SK-MEL-5 (cell line): ENCODE measurements around the gene KANSL1. TPM values are rescaled to one million over a fixed set of nuclear protein-coding genes. Genes with fewer than 3 reads are reported as not detected.

Experiments used
- DNase-seq: peaks from one replicate; pipeline ENCODE4 v3.0.0-alpha.2; 2016; ENCODE audit warnings: low read depth, low spot score
- in situ Hi-C: cut with HindIII; loops from 2 replicates; pipeline ENCODE4 v1.10.0; 2016; ENCODE audit warnings: low sequenced_read_pairs, high pct_unique_total_duplicates, low pct_unique_long_range_greater_than_20kb
- total RNA-seq: library from RNA; depleted of rRNA; stranded (reverse); fragments of >200 nt; shearing (Covaris generic); gene quantifications from 2 replicates; pipeline ENCODE4 v1.2.3, GENCODE V29; 2014

KANSL1 gene
- total RNA-seq, 1 experiment from 2014 or later = 34.7 TPM

DNA sequence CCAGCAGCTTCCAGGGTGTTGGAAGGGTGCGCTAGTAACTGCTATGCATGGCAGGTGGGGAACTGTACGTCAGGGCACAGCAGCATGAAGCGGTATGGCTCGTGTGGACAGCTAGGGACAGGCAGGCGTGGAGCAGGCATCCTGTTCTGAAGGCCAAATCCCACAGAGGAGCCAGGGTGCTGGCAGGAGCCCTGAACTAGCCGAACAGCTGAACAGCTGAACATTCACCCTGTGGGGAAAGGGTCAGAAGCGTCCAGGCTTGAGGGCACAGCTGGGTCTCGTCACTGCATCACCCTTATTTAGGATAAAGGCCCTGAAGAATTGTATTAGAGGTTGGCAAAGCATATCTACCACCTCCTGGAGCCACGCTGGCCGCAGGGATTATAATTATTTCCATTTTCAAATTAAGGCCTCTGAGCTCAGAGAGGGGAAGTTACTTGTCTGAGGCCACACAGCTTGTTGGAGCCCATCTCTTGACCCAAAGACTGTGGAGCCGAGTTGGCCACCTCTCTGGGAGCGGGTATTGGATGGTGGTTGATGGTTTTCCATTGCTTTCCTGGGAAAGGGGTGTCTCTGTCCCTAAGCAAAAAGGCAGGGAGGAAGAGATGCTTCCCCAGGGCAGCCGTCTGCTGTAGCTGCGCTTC is 197.5 kb downstream of the KANSL1 start:
- in situ Hi-C loops = no loop called here

GRCh38 chr17:45994987-45995386 is 198.2 kb downstream of the KANSL1 start:
- in situ Hi-C loops = no loop called here
- DNase-seq = no peak

More for the DNA sequence above, 197.5 kb downstream of the KANSL1 start:
- no peak for DNase-seq

- in situ Hi-C loops = no loop called here
- no peak for DNase-seq
Measured at GRCh38 chr17:45993962-45994627, 199.1 kb downstream of the KANSL1 start.

DNA sequence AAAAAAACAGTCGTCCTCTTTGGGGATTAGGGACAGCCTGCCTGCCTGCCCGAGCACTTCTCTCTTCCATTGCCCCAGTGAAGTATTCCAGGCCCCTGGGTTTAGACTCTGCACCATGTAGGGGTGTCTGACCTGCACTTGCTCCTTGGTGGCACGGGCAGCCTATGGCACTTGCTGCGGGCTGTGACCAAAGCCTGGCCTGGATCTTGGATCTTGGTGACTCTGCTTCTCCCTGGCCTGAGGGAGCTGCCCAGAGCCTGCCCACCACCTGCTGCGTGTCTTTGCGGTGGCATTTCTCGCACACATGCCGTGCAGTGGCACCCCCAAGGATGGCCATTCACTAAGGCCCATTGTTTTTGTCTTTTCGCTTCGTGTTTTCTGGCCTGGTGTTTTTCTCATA is 200.3 kb downstream of the KANSL1 start:
- in situ Hi-C loops = no loop called here
- no peak for DNase-seq

- DNase-seq = no peak
Measured at GRCh38 chr17:45992175-45992574, 201.1 kb downstream of the KANSL1 start.

GRCh38 chr17:45991341-45991740 is 201.9 kb downstream of the KANSL1 start:
- DNase-seq = no peak
- in situ Hi-C loops = no loop called here

More at GRCh38 chr17:45992175-45992574, 201.1 kb downstream of the KANSL1 start:
- in situ Hi-C loops = no loop called here

DNA sequence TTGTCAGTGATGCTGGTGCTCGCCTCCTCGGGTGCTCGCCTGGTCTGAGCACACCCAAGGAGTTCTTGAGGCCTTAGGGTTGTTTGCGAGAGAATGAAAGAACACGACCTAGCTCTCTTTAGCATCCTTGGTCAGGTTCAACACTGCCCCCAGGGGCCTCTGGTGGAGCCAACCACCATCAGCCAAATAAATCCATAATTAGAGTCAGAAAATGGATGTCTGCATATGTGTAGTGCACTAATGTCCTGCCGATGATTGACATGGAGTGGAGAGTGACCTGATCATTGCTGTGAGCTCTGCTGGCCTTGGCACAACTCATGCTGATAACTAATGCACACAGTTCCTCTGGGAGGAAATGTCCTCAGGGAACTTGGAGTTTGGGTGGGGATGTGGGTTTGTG is 202.3 kb downstream of the KANSL1 start:
- in situ Hi-C loops = no loop called here
- no peak for DNase-seq

DNA sequence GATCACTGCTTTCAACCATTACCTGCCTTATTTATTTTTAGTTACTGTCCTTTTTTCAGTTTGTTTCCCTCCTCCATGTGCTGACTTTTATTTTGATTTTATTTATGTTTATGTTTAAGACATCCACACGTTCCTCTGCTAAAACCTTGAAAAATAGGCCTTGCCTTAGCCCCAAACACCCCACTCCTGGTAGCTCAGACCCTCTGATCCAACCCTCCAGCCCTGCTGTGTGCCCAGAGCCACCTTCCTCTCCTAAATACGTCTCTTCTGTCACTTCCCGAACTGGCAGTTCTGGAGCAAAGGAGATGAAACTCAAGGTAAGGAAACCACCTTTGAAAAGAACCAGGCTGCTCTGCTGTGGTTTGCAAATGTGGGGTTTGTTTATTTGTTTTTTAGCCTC is 203.5 kb downstream of the KANSL1 start:
- no peak for DNase-seq
- in situ Hi-C loops = no loop called here

DNA sequence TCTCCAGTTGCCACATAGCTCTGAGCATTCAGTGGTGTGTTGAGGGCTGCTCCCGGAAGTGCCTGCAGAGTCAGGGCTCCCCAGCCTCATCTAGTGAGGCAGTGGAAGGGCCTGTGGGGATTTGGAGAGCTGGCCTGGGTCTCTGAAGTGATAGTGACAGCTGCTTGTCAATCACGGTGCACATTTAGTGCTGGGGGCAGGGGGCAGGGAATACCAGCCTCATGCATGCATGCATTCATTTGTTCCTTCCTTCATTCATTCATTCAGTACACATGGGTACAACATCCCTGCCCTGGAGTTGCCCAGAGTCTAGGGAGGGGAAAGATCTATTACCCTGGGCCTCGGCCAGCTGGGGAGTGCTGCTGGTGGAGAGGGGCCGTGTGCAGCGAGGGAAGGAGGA is 205.5 kb downstream of the KANSL1 start:
- in situ Hi-C loops = no loop called here
- DNase-seq = no peak

- in situ Hi-C loops = no loop called here
- no peak for DNase-seq
Measured at GRCh38 chr17:45986056-45986455, 207.2 kb downstream of the KANSL1 start.

- no peak for DNase-seq
- in situ Hi-C loops = no loop called here
Measured at GRCh38 chr17:45985447-45985846, 207.8 kb downstream of the KANSL1 start.

- in situ Hi-C loops = no loop called here
- no peak for DNase-seq
Measured at GRCh38 chr17:45984368-45984767, 208.9 kb downstream of the KANSL1 start.

- in situ Hi-C loops = no loop called here
- no peak for DNase-seq
Measured at GRCh38 chr17:45983614-45984310, 209.5 kb downstream of the KANSL1 start.

DNA sequence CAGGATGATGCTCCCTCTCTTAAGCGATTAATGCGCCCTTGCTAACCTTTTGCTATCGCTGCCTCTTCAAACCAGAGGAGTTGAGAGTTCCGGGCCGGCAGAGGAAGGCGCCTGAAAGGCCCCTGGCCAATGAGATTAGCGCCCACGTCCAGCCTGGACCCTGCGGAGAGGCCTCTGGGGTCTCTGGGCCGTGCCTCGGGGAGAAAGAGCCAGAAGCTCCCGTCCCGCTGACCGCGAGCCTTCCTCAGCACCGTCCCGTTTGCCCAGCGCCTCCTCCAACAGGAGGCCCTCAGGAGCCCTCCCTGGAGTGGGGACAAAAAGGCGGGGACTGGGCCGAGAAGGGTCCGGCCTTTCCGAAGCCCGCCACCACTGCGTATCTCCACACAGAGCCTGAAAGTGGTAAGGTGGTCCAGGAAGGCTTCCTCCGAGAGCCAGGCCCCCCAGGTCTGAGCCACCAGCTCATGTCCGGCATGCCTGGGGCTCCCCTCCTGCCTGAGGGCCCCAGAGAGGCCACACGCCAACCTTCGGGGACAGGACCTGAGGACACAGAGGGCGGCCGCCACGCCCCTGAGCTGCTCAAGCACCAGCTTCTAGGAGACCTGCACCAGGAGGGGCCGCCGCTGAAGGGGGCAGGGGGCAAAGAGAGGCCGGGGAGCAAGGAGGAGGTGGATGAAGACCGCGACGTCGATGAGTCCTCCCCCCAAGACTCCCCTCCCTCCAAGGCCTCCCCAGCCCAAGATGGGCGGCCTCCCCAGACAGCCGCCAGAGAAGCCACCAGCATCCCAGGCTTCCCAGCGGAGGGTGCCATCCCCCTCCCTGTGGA is 210.2 kb downstream of the KANSL1 start:
- in situ Hi-C loops = no loop called here
- no peak for DNase-seq

DNA sequence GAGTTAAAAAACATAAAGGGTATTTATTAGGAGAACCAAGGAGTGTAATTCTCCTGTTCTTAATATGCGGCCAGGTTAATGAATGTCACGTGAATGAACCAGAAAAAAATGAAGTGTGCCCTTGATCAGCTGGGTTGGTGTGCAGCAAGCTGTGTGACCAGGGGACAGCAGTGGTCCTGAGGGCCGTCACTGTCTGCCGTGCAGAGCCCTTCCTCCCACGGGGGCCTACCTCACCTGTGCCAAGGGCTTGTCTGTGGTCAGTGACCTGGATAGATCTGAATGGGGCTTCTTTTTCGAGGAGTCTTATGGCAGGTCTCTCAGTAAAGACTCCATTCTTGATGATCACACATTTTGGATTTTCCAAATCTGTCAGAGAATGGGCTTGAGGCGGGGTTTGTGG is 211.9 kb downstream of the KANSL1 start:
- in situ Hi-C loops = no loop called here
- no peak for DNase-seq

- in situ Hi-C loops = no loop called here
- no peak for DNase-seq
Measured at GRCh38 chr17:45980855-45981254, 212.4 kb downstream of the KANSL1 start.
